Stimulated activated CD4-positive, alpha-beta T cell treated with anti-CD3 and anti-CD28 coated beads, Interleukin-15, amount 100 ng/mL, for 1 hour (primary cell): Measurements from ENCODE around the gene ACTR3C.

ENCODE experiments used
- DNase-seq, 2 donors: peaks; one replicate each; pipeline ENCODE4 v3.0.0-alpha.2; 2020; ENCODE audit warnings: low read depth in 1 of 2, low spot score in 1 of 2

The ACTR3C gene

DNA sequence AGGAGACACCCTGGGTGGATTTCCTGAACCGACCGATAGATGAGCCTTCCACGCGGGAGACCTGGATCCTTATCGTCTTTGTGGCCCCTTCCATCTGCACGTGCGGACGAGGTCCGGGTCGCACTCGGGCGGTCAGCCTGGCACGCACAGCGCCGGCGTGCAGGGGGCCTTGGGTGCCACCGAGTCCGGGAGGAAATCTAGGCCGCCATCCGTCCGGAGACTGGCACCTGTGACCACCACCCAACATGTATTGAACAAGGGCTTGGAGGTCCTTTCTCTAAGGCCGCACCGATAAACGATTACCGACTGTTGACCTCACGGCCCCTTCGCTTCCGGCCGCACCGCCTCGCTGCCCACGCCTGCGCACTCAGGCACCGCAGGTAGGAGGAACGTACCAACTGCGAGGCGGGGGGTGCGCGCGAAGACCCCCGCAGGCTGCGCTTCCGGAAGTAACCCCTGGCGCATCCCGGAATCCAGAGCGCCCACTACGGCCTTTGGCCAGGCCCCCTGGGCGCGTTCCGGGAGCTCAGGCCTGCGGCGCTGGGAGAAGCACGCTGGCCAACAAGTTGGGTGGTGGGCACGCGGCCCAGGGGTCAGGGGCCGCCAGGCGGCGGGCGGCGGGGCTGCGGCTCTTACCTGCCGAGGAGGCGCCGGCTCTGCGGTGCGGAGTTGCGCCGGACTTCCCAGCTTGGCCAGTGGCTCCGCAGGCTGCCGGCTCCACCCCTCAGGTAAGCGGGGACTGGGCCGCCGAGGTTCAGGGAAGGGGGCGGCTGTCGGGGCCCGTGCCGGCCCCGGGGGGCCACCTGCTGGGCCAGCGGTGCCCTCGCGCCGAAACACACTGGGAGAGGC is at the start of gene ACTR3C, which contains the start of gene LRRC61:
TSS of gene ACTR3C (minus strand) at position 713 of the 849 bp plus-strand sequence. CDS start 28,249 bp downstream, outside the sequence.
TSS of gene LRRC61 (plus strand) at position 523 of the 849 bp plus-strand sequence. CDS start 13,507 bp downstream, outside the sequence.
- DNase-seq, result peak; percentile 21 to 43

DNA sequence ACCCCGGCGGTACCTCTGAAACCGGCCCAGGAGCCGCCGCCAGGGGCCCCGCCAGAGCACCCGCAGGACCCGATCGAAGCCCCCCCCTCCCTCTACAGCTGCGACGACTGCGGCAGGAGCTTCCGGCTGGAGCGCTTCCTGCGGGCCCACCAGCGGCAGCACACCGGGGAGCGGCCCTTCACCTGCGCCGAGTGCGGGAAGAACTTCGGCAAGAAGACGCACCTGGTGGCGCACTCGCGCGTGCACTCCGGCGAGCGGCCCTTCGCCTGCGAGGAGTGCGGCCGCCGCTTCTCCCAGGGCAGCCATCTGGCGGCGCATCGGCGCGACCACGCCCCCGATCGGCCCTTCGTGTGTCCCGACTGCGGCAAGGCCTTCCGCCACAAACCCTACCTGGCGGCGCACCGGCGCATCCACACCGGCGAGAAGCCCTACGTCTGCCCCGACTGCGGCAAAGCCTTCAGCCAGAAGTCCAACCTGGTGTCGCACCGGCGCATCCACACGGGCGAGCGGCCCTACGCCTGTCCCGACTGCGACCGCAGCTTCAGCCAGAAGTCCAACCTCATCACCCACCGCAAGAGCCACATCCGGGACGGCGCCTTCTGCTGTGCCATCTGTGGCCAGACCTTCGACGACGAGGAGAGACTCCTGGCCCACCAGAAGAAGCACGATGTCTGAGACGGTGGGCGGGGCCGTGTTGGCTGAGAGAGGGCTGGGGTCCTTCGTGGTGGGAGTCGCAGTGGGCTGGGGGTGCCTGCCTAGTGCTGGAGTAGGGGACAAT is 49.1 kb upstream of the ACTR3C start:
- DNase-seq, result no peak

DNA sequence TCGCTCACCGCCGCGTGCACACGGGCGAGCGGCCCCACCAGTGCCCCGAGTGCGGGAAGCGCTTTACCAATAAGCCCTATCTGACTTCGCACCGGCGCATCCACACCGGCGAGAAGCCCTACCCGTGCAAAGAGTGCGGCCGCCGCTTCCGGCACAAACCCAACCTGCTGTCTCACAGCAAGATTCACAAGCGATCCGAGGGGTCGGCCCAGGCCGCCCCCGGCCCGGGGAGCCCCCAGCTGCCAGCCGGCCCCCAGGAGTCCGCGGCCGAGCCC is 48.6 kb upstream of the ACTR3C start:
- DNase-seq, result no peak

DNA sequence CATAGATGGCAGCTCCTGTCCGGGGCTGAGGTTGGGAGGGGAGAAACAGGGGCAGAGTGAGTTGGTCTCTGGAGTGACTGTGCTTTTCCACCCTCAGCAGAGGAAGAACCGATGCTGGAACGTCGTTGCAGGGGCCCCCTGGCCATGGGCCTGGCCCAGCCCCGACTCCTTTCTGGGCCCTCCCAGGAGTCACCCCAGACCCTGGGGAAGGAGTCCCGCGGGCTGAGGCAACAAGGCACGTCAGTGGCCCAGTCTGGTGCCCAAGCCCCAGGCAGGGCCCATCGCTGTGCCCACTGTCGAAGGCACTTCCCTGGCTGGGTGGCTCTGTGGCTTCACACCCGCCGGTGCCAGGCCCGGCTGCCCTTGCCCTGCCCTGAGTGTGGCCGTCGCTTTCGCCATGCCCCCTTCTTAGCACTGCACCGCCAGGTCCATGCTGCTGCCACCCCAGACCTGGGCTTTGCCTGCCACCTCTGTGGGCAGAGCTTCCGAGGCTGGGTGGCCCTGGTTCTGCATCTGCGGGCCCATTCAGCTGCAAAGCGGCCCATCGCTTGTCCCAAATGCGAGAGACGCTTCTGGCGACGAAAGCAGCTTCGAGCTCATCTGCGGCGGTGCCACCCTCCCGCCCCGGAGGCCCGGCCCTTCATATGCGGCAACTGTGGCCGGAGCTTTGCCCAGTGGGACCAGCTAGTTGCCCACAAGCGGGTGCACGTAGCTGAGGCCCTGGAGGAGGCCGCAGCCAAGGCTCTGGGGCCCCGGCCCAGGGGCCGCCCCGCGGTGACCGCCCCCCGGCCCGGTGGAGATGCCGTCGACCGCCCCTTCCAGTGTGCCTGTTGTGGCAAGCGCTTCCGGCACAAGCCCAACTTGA is 48.0 kb upstream of the ACTR3C start:
- no peak for DNase-seq

DNA sequence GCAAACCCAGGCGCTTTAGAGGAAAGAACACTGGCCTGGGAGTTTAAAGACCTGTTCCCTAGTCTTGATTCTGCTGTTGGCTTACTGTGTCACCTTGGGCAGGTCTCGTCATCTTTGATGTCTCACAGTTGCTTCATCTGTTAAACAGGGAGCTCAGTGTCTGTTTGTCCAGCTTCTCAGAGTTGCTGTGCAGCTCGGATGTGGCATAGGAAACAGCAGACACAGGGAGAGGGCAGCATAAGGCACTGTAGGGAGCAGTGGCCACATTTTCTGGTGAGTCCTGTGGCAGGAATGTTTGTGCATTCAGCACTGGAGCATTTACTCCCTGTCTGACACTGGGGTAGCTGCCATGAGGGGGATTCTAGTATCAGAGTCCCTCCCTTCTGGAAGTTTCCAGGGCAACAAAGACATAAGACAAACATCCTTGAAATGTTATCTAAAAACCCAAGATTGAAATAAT is 47.3 kb upstream of the ACTR3C start:
- DNase-seq, result no peak

DNA sequence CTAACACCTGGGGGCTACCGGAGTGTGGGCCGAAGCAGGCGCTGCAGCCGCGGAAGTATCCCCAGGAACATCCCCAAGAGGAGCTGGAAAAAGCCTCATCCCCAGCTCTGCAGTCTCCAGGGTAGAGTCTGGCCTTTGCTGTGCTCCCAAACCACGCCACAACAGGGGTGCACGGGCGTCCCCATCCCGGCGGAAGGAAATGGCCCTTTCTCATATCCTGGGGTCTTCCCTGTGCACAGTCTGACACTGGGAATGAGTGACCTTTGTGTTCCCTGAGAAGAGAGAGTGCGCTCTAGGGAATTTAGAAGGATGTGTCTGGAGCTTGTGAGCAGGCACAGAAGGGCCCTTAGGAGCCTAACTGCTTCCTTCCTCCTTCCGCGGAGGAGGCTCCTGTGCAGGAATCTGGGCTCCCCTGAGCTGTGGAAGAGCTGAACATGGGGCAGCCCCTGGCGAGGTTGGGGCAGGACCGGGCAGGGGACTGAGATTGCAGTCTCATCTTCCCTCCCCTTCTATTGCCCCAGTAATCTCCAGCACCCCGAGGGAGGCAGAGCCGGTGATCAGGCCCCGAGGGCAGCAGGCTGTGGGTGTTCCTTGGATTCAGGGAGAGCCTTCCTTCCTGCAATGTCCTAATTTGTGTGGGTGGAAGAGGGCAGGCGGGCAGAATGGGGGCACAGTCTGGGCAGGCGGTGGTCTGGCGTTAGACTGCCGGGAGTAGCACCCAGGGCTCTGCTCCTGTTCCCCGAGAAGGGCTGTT is 46.6 kb upstream of the ACTR3C start:
- DNase-seq, result no peak

DNA sequence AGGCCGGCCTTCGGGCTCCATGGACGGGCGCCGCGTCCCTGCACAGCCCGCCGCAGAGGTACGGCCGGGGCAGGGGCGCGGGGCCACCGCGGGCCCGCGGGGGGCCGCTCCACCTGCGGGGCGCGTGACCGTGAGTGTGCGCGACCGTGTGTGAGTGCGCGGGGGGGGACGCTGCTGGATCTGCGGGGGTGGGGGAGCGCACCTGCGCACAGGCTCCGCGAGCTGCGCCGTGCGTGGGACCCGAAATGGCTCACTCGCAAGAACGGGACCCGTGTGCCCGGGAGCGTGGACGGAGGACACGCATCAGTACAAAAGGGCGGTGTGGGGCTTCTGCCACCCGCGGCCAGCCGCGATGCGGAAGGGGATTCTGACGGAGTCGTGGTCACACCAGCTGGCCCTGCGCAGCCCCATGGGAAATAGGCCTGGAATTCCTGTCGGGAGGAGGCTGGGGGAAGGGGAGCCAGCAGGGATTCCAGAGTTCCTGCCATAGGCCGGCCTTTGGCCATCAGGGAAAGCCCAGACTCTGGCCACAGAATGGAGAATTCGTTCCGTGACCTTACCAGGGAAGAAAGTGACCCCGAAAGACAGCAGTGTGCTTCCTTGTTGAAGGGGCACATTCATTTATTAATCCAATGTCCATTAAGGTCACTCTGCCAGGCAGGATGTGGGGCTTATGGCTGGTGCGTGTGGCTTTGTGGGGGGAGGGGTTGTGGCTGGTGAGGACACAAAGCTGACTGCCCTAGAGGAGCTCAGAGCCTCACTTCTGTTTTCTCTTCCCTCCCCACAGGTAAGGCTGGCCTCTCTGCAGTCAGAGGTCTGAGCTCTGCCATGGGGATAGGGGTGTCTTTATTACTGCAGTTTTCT is 45.8 kb upstream of the ACTR3C start:
- DNase-seq, result peak; percentile 28 to 59

DNA sequence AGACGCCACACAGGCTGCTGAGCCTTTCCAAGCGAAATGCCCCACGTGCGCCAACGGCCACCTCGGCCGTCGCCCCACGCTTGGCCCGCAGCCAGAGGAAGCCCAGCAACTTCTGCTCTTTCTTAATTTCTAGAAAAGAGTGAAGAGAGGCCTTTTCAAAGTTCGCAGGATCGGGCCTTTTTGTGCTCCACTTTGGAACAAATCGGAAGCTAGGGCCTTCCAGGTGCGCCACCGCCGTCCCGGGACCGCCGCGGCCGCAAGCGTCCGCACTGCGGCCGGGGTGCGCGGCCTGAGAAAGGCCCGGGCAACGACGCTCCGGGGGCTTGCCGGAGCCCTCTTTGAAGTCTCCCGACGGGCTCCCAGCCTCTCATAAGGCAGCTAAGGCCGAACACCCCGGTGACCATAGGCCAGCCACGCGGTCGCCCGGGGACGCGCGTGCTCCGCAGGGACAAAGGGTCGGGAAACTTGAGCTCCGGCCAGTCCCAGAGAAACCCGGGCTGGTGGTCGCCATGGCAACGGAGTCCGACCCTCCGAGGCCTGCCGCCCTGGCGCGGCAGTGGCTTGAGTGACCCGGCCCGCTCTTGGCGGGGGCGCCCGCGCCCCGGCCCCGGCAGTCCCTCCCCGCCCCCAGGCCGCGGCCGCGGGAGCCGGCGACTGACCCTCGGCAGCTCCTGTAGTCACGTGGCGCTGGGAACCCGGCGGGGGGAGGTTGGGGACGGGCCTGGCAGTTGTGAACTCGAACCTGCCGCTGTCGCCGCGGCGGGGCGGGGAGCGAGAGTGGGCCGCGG is 44.9 kb upstream of the ACTR3C start, which contains the start of gene REPIN1:
TSS of gene REPIN1 (plus strand) at position 727 of the 788 bp plus-strand sequence. CDS start 890 bp downstream, outside the sequence.
- DNase-seq, result peak; percentile 55 to 68

DNA sequence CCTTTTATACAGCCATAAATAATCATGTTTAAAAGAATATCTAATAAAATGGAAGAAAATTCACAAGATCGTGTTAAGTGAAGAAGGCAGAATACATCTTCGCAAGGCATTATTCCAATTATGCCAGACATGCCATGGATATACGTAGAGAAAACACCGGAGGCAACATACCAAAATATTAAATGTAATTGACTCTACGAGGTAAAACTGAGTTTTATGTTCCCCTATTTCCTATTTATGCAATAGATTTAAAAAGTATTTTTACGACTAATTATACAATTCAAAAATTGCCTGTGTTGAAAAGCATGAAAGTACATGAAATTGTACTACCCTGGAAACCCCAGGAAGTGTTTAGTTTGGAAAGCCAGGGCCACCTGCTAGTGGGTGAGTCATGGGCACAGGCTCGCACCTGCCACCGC is 44.3 kb upstream of the ACTR3C start:
- DNase-seq, result no peak

DNA sequence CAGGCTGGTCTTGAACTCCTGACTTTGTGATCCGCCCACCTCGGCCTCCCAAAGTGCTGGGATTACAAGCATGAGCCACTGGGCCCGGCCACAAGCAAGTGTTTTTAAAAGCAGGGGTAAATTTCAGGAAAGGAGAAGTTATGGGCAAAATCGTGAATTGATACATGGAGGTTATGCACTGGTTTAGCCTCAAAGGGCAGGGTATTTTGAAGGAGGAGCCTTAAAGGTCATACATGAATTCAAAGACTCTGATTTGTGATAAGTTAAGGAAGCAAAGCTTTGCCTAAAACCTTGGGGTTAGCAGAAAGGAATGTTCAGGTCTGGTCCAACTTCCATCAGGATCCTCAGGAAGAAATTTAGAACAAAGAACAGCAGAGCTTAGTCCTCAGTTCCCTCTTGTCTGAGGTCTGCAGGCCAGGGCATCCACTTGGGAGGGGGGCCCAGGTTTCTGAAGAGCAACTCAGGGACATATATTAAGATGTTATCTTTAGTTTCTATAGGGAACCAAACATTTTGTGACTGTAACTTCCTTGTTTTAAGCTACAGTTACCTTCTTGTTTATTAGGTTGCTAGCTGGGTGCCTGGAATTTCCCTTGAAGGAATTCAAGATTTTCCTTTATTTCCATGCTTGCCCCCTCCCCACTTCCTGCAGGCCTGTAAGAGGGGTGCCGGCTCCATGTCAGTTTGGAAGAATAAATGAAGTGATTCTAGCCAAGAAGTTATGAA is 42.5 kb upstream of the ACTR3C start:
- DNase-seq, result no peak

DNA sequence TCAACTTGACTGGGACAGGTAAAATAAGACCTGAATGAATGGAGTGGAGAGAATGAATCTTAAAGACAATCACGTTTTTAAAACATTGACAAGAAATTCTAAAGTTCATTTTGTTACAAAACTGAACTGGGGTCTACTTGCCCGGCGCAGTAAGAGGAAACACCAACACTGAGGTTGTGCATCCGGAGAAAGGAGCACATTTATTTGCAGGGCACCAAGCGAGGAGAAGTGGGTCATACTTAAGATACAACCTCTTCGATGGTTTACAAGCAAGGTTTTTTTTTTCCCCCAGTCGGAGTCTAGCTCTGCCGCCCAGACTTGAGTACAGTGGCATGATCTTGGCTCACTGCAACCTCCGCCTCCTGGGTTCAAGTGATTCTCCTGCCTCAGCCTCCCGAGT is 41.8 kb upstream of the ACTR3C start:
- no peak for DNase-seq

DNA sequence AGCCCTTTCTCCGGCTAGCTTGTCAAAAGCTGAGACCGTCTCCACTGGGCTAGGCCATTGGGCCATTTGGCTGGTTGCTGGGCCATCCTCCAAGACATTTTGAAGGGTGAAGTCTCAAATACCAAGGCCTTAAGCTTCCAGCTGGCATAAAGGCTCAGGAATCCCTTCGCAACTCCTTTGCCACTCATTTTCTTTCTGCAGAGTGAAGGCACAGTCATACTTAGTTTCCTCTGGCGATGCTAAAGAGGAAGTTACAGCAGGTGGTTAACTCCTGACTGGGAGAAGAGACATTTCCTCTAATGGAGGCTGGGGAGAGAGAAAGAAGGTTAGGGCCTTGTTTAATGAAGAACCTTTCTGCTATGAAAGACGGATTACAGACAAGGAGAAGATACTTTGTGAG is 40.5 kb upstream of the ACTR3C start:
- no peak for DNase-seq

DNA sequence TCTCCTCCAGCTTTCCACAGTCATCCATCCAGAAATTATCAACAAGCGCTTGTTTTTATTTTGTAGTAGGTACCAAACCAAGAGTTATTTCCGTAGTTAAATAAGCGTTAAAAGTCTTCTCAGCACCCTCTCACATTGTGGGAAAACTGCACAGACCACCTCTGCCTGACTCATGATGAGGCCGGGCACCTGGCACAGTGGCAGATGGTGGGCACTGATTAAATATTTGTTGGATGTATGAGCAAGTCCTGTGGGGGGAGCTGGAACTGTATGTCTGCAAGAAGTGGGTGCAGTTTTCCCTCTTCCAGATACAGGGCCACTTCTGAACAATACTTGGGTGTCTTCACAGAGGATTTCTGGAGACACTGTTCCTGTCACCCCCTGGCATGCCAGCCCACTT is 40.0 kb upstream of the ACTR3C start:
- no peak for DNase-seq

DNA sequence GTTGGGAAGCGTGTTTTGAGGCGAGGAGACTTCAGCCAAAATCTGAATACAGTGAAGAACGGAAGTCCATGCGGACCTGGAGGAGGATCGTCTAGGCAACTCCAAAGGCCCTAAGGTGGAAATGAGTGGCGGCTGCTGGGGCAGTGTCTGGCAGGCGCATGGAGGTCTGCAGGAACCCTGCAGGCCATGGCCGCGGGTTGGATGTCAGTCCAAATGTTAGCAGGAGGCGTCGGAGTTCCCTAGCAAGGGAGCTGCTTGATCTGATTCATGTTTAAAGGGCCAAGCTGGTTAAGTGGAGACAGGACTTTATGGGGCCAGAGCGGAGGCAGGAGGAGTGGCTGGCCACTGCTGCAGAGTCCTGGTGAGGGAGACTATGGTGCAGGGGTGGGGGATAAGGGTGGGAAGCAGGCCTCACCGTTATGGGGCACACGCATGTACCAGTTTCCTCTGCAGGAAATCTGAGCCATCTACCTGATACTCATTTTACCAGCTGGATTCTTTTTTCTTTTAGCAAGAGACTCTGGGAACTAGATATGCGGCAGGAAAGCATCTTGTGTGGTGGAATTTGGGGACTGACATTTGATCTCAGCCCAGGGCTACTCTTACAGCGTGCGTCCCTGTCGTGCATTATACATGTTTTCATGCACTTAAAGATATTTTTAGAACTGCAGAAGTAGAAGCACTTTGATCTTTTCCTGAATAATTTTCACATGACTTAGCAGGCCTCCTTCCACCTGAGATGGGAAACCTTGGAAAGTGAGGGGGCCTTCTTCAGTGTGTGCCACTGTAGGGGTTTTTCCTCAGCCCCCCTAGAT is 38.7 kb upstream of the ACTR3C start:
- DNase-seq, result no peak

DNA sequence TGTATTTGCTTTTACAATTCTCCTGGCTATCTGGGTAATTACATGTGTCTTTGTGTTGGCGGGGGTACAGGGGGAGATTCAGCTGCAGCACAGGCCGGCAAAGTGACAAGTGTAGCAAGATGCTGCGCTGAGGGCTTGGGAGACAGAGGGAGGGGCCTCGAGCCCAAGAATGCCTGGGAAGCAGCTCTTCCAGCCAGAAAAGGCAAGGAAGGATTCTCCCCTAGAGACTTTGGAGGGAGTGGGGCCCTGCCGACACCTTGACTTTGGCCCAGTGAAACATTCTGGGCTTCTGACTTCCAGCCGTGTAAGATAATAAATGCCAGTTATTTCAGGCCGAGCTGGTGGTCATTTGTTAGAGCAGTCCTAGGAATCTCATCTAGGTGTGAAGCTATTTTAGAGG is 38.1 kb upstream of the ACTR3C start:
- no peak for DNase-seq

DNA sequence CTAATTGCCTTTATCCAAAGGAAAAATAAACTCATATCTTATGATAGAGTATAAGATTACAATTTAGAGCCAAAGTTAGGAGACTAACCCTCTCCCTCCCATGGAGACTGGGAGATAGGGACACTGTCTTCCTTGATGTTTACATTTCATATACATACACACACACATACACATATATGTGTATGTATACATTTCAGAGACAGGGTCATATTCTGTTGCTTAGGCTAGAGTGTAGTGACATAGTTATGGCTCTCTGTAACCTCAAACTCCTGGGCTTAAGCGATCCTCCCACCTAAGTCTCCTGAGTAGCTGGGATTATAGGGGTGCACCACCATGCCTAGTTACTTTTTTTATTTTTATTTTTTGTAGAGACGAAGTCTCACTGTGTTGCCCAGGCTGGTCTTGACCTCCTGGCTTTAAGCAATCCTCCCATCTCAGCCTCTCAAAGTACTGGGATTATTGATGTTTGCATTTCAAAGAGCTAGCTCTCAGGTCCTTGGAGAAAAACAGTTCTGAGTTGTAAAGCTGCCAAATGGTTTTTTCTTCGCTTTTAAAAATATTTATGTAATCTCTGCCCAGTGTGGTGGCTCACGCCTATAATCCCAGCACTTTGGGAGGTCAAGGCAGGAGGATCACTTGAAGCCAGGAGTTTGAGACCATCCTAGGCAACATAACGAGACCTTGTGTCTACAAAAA is 37.2 kb upstream of the ACTR3C start:
- no peak for DNase-seq
